Parathyroid adenoma (tissue), 2 donors: Measurements from ENCODE around the gene SH3BGR.

Experiments
- H2AFZ ChIP-seq: fragments of 300-600 bp; sonication (generic); one replicate; pipeline ENCODE4 v1.7.0; 2017; ENCODE audit warnings: antibody characterized with exemption, mild to moderate bottlenecking
- H3K27ac ChIP-seq: fragments of 300-600 bp; sonication (generic); one replicate; pipeline ENCODE4 v1.7.0; 2017
- H3K27me3 ChIP-seq: fragments of 300-600 bp; sonication (generic); one replicate; pipeline ENCODE4 v1.7.0; 2017; ENCODE audit warnings: low read length; ENCODE audit not compliant: control insufficient read depth, insufficient read depth
- H3K36me3 ChIP-seq: fragments of 300-600 bp; sonication (generic); one replicate; pipeline ENCODE4 v1.7.0; 2017; ENCODE audit warnings: low read length; ENCODE audit not compliant: control insufficient read depth, insufficient read depth
- H3K4me1 ChIP-seq: fragments of 300-600 bp; sonication (generic); one replicate; pipeline ENCODE4 v1.7.0; 2017; ENCODE audit warnings: control low read depth
- H3K4me2 ChIP-seq: fragments of 300-600 bp; sonication (generic); one replicate; pipeline ENCODE4 v1.7.0; 2017; ENCODE audit warnings: low read length
- H3K4me3 ChIP-seq: fragments of 300-600 bp; sonication (generic); one replicate; pipeline ENCODE4 v1.7.0; 2017; ENCODE audit warnings: low read depth, low read length
- H3K79me2 ChIP-seq: fragments of 300-600 bp; sonication (generic); one replicate; pipeline ENCODE4 v1.7.0; 2017; ENCODE audit warnings: control low read depth
- H3K9ac ChIP-seq: fragments of 300-600 bp; sonication (generic); one replicate; pipeline ENCODE4 v1.7.0; 2017; ENCODE audit warnings: mild to moderate bottlenecking
- H3K9me3 ChIP-seq: fragments of 300-600 bp; sonication (generic); one replicate; pipeline ENCODE4 v1.7.0; 2017; ENCODE audit warnings: low read length; ENCODE audit not compliant: control insufficient read depth
- TF ChIP-seq, protein P1 (sequence below): fragments of 300-600 bp; sonication (generic); IDR thresholded peaks from one replicate; pipeline ENCODE4 v1.7.0; 2017; ENCODE audit warnings: antibody characterized with exemption, mild to moderate bottlenecking
- donor health status: primary hyperparathyroidism.

The SH3BGR gene

GRCh38 chr21:39430016-39430415, 21.8 kb upstream of the SH3BGR start:
- Histone ChIP-seq H3K4me2 (no peak overlapping the region), H3K27ac (no peak overlapping the region), H3K9ac (no peak overlapping the region), H3K9me3 (no peaks in the 10 kb centered on the region), H2AFZ (no peak overlapping the region), H3K36me3 (no peaks in the 10 kb centered on the region), H3K27me3 (no peaks in the 10 kb centered on the region), H3K4me1 (no peaks in the 10 kb centered on the region), H3K4me3 (no peak overlapping the region), H3K79me2 (no peaks in the 10 kb centered on the region)
- TF ChIP-seq, protein P1, sequence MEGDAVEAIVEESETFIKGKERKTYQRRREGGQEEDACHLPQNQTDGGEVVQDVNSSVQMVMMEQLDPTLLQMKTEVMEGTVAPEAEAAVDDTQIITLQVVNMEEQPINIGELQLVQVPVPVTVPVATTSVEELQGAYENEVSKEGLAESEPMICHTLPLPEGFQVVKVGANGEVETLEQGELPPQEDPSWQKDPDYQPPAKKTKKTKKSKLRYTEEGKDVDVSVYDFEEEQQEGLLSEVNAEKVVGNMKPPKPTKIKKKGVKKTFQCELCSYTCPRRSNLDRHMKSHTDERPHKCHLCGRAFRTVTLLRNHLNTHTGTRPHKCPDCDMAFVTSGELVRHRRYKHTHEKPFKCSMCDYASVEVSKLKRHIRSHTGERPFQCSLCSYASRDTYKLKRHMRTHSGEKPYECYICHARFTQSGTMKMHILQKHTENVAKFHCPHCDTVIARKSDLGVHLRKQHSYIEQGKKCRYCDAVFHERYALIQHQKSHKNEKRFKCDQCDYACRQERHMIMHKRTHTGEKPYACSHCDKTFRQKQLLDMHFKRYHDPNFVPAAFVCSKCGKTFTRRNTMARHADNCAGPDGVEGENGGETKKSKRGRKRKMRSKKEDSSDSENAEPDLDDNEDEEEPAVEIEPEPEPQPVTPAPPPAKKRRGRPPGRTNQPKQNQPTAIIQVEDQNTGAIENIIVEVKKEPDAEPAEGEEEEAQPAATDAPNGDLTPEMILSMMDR, result no peak

GRCh38 chr21:39430457-39430856, 21.3 kb upstream of the SH3BGR start:
- TF ChIP-seq, protein P1, result no peak
- Histone ChIP-seq H3K4me2 (no peak overlapping the region), H3K36me3 (no peaks in the 10 kb centered on the region), H3K27me3 (no peaks in the 10 kb centered on the region), H3K27ac (no peak overlapping the region), H3K9ac (no peak overlapping the region), H3K4me3 (no peak overlapping the region), H2AFZ (no peak overlapping the region), H3K79me2 (no peaks in the 10 kb centered on the region), H3K4me1 (no peaks in the 10 kb centered on the region), H3K9me3 (no peaks in the 10 kb centered on the region)

GRCh38 chr21:39430954-39431353, 20.8 kb upstream of the SH3BGR start:
- TF ChIP-seq, protein P1, result no peak
- H3K4me3 ChIP-seq, result no peak overlapping the region
- no peaks in the 10 kb centered on the region for H3K36me3 ChIP-seq
- no peaks in the 10 kb centered on the region for H3K4me1 ChIP-seq
- H3K27me3 ChIP-seq, result no peaks in the 10 kb centered on the region
- no peak overlapping the region for H3K4me2 ChIP-seq
- no peak overlapping the region for H3K9ac ChIP-seq
- no peak overlapping the region for H3K27ac ChIP-seq
- no peak overlapping the region for H2AFZ ChIP-seq
- H3K79me2 ChIP-seq, result no peaks in the 10 kb centered on the region
- no peaks in the 10 kb centered on the region for H3K9me3 ChIP-seq

DNA sequence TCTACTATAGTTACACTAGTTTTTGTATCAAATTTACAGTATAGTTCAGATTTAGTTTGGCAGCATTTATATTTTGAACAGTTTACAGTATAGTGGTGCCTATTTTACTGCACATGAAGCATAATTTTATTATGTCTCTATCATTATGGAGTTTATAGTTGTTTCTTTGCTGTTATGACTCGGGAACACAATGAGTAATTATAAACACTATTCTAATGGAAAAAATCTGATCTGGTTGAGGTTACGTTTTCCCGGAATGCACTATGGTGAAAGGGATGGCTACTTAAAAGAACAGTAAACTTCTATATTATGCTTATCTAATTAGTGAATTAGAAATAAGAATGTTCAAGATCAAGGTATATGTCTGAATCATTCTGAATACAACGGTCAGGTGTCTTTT, 16.8 kb upstream of the SH3BGR start:
- Histone ChIP-seq H3K79me2 (no peaks in the 10 kb centered on the region), H3K36me3 (no peaks in the 10 kb centered on the region), H3K27me3 (no peaks in the 10 kb centered on the region), H3K9me3 (no peaks in the 10 kb centered on the region), H3K9ac (no peak overlapping the region), H2AFZ (no peak overlapping the region), H3K4me3 (no peak overlapping the region), H3K4me2 (no peak overlapping the region), H3K4me1 (no peaks in the 10 kb centered on the region), H3K27ac (no peak overlapping the region)
- TF ChIP-seq, protein P1, result no peak

GRCh38 chr21:39439232-39439631, 12.5 kb upstream of the SH3BGR start:
- Histone ChIP-seq H3K9me3 (no peaks in the 10 kb centered on the region), H3K36me3 (no peaks in the 10 kb centered on the region), H3K4me2 (no peak overlapping the region), H3K9ac (no peak overlapping the region), H3K4me3 (no peak overlapping the region), H3K4me1 (no peaks in the 10 kb centered on the region), H3K27ac (no peak overlapping the region), H2AFZ (no peak overlapping the region), H3K27me3 (no peaks in the 10 kb centered on the region), H3K79me2 (no peaks in the 10 kb centered on the region)
- TF ChIP-seq, protein P1, result no peak
